GM18861 (cell line): ENCODE results near the gene INPP5D.

ENCODE experiments used
- ATAC-seq: cut with Tn5 transposase; IDR thresholded peaks from one replicate; pipeline ENCODE4 v1.9.1; 2021; ENCODE audit not compliant: unreplicated experiment

Gene INPP5D

GRCh38 chr2:233075141-233075965 is 15.2 kb downstream of the INPP5D start:
- peak; percentile 29 for ATAC-seq

- ATAC-seq, result peak; percentile 43
Observed at GRCh38 chr2:233075966-233076339, 15.8 kb downstream of the INPP5D start.

- ATAC-seq, result no peak
Observed at GRCh38 chr2:233076749-233077148, 16.6 kb downstream of the INPP5D start.

GRCh38 chr2:233079473-233079877 is 19.3 kb downstream of the INPP5D start:
- peak; percentile 26 for ATAC-seq

- no peak for ATAC-seq
Observed at GRCh38 chr2:233079953-233080835, 20.1 kb downstream of the INPP5D start.

- no peak for ATAC-seq
Observed at GRCh38 chr2:233080836-233081229, 20.7 kb downstream of the INPP5D start.

- ATAC-seq, result no peak
Observed at GRCh38 chr2:233081232-233081730, 21.1 kb downstream of the INPP5D start.

- ATAC-seq, result no peak
Observed at GRCh38 chr2:233081731-233082221, 21.6 kb downstream of the INPP5D start.

DNA sequence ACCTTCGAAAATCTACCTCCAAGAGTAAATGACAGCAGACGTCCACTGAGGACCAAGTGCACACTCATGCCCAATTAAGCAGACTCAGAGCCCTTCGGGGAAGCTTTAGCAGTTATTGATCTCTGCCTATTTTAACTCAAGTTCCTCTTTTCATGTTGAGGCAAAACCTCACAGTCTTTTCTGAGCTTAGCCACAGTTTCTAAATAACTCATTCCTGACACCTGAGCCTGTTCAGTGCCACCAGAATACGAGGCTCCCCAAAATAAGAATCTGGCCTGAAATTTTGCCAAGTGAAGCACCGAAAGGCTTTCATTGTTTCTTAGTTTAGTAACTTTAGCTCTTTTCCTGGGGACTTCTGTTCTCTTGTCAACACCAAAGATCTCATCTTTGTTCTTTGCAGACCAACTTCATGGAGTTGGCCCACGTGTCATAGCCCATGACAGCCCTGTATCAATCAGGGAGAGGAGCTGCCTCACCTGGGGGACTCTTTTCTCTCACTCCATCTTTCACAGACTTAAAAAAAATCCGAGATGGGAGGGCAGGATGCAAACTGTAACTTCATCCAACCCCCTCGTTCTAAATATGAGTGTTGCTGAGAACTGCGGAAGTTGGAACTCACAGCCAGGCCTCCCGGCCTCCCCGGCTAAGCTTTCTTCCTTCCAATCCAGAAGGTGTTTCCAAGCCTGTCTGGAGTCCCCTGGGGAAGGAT is 22.2 kb downstream of the INPP5D start:
- peak; percentile 38 for ATAC-seq

DNA sequence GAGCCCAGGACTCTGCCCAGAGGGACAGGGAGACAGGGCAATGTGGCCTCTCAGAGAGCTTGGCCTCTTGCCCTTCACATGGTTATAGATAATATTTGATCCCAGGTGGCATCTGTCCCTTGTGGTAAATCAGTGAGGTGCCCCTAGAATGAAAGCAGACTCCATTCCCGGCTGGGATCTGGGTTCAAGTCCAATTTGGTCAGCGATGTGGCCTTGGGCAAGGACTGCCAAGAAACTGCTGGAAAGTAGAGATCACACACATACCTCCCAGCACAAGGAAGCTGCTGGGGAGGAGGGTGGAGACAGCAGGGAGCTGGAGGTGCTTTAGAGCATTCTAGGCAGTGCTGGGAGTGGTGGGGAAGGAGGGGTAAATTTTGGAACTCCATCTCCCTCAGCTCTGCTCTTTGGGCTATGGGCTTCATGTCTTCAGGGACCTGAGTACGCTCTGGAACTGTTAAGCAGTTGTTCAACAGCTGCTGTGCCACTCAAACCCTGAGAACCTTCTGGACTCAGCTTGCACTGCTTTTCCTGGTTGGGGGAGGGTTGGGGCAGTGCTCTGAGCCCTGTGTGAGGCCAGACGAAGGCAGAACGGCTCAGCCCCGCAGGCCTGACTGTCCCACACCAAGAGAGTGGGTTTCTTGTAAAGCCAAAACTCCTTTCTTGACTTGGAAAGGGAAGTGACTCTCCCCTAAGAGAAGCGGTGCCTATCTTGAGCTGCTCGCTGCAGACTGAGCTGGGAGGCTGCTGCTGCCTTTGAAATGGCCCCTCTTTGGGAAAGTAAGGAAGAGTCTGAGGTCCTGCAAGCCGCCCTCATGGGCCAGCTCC is 23.0 kb downstream of the INPP5D start:
- ATAC-seq, result no peak

DNA sequence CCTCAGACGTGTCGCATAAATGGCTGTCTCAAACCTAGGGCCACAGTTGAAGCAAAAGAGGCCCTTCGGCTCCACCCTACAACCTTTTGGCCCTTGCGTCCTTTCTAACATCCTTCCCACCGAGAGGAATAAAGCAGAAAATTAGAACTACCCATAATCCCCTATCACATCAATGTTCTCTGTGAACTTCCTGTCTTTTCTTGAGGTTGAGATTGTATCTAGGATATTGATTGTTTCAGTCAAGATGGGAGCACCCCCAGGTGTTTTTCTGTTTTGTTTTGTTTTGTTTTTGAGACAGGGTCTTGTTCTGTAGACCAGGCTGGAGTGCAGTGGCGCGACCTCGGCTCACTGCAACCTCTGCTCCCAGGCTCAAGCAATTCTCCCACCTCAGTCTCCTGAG is 23.6 kb downstream of the INPP5D start:
- no peak for ATAC-seq

- peak; percentile 26 for ATAC-seq
Observed at GRCh38 chr2:233084488-233084887, 24.3 kb downstream of the INPP5D start.

DNA sequence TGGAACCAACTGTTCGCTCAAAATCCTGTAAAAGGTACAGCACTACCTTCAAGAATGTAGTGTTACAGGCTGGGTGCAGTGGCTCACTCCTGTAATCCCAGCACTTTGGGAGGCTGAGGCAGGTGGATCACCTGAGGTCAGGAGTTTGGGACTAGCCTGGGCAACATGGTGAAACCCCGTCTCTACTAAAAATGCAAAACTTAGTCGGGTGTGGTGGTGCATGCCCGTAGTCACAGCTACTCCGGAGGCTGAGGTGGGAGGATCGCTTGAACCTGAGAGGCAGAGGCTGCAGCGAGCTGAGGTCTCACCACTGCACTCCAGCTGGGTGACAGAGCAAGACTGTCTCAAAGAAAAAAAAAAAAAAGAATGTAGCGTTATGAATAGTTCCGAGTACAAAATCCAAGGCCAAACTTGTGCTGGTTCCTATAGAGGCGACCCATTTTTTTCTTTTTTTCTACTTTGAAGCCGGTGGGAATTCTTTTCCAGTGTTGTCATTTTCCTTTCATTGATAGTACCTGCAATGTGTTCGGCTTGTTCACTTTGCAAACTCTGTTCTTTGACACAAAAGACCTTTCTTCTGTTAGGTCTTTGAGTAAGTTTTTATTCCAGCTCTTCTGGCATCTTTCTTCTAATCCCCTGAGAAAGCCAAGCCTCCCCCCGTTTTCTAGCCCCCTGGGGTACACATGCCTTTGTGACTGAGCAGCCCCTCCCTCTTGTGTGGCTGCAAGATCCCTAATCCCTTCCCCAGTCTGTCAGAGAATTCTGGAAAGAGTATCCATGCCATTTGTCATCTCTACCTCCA is 25.1 kb downstream of the INPP5D start:
- ATAC-seq, result no peak

- ATAC-seq, result no peak
Observed at GRCh38 chr2:233085839-233086150, 25.7 kb downstream of the INPP5D start.

DNA sequence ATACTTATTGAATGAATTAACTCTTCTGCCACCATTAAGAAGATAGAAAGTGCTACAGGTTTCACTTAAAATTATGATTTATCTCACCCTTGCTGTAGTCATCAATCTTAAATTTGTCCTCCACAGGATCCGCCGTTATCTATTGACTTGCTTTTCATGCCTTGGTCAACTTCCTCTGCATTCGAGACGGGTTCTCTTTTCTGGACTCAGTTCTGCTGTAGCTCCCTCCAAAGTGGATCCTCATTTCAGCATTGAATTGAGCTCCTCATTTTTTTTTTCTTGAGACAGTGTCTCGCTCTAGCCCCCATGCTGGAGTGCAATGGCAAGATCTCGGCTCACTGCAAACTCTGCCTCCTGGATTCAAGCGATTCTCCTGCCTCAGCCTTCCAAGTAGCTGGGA is 27.6 kb downstream of the INPP5D start:
- no peak for ATAC-seq

DNA sequence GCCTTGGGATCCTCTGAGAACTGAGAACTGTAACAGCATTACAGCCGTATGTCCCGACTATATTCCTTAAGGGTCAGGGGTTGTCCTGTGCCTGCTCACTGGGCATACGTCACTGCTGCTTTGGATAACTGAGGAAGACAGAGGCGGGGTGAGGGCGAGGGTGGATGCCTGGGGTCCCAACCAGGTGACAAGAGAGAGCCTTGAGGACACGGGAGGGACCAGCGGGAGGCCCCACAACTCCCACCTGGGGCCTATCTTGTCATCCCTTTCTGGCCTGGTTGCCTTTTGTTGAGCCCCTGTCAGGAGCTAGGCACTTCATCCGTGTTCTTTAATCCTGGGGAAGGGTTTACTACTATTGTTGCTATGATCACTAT is 28.8 kb downstream of the INPP5D start:
- no peak for ATAC-seq

GRCh38 chr2:233089851-233090250 is 29.7 kb downstream of the INPP5D start:
- ATAC-seq, result no peak

- ATAC-seq, result no peak
Observed at GRCh38 chr2:233090879-233091278, 30.7 kb downstream of the INPP5D start.

GRCh38 chr2:233091595-233092375 is 31.6 kb downstream of the INPP5D start:
- ATAC-seq, result no peak
